ENCODE data around the gene PPP4R2.

The PPP4R2 gene

GRCh38 chr3:73071952-73072351, 75.3 kb downstream of the PPP4R2 start:
- no peak for DNase-seq

GRCh38 chr3:73072634-73073033, 76.0 kb downstream of the PPP4R2 start:
- peak; percentile 6 for DNase-seq

GRCh38 chr3:73073091-73073707, 76.6 kb downstream of the PPP4R2 start:
- peak; percentile 25 for DNase-seq

- DNase-seq: no peak
These were observed 78.2 kb downstream of the PPP4R2 start for GRCh38 chr3:73074781-73075180.

GRCh38 chr3:73080216-73080966, 83.8 kb downstream of the PPP4R2 start:
- no peak for DNase-seq

- no peak for DNase-seq
These were observed 84.5 kb downstream of the PPP4R2 start for GRCh38 chr3:73081140-73081539.

GRCh38 chr3:73084170-73084569, 87.6 kb downstream of the PPP4R2 start:
- DNase-seq: no peak

- peak; percentile 39 for DNase-seq
These were observed 89.5 kb downstream of the PPP4R2 start for GRCh38 chr3:73086071-73086494.

- peak; percentile 56 for DNase-seq
These were observed 97.5 kb downstream of the PPP4R2 start for GRCh38 chr3:73094129-73094528.

GRCh38 chr3:73094951-73095350, 98.3 kb downstream of the PPP4R2 start:
- no peak for DNase-seq

GRCh38 chr3:73096169-73096568, 99.6 kb downstream of the PPP4R2 start:
- no peak for DNase-seq

- no peak for DNase-seq
These were observed 101.4 kb downstream of the PPP4R2 start for GRCh38 chr3:73098026-73098425.

- DNase-seq: no peak
These were observed 102.3 kb downstream of the PPP4R2 start for GRCh38 chr3:73098873-73099272.

- DNase-seq: peak; percentile 75
These were observed 104.3 kb downstream of the PPP4R2 start for GRCh38 chr3:73100741-73101559.

- no peak for DNase-seq
These were observed 105.3 kb downstream of the PPP4R2 start for GRCh38 chr3:73101881-73102280.

GRCh38 chr3:73107215-73107614, 110.6 kb downstream of the PPP4R2 start:
- no peak for DNase-seq

- DNase-seq: no peak
These were observed 111.1 kb downstream of the PPP4R2 start for GRCh38 chr3:73107676-73108187.

- DNase-seq: no peak
These were observed 112.1 kb downstream of the PPP4R2 start for GRCh38 chr3:73108750-73109149.

- no peak for DNase-seq
These were observed 113.9 kb downstream of the PPP4R2 start for GRCh38 chr3:73110530-73110929.

- no peak for DNase-seq
These were observed 118.1 kb downstream of the PPP4R2 start for GRCh38 chr3:73114711-73115110.

GRCh38 chr3:73115806-73116205, 119.2 kb downstream of the PPP4R2 start:
- no peak for DNase-seq
